H1 (cell line): Measurements from ENCODE around the gene HOXD10. TPM values are rescaled to one million over a fixed set of nuclear protein-coding genes. Genes with fewer than 3 reads are reported as not detected.
A peak's percentile ranks its signal among the peaks of the same experiment; 100 is the strongest.

Experiments used
- polyA plus RNA-seq, 7 experiments: library from polyadenylated mRNA; depleted of rRNA in 3 of 7; stranded (reverse) in 5 of 7; unstranded in 2 of 7; fragments of >200 nt in 5 of 7; fragments of 200-250 nt in 2 of 7; gene quantifications; 1 replicate in 5 of 7; 2 replicates in 1 of 7; 4 replicates in 1 of 7; pipeline versions ENCODE4 v1.2.1 to v1.2.3, GENCODE V29; 2011 to 2013; ENCODE audit warnings: missing spikeins in 2 of 7, mixed read lengths in 2 of 7
- total RNA-seq: library from RNA; stranded (reverse); fragmentation: NEBNext Ultra II Directional; extraction: Animal tissue kit (Norgen Biotek cat#: 25700); gene quantifications from 2 replicates; pipeline ENCODE4 v1.2.1, GENCODE V29; 2021
- TF ChIP-seq, protein P1 (sequence below): fragments of 300-600 bp; sonication (generic); IDR thresholded peaks from 2 replicates; pipeline ENCODE4 v1.7.1; 2012; ENCODE audit warnings: low read length, moderate library complexity, mild to moderate bottlenecking, inconsistent platforms; ENCODE audit not compliant: insufficient replicate concordance

HOXD10 gene
- total and polyA plus RNA-seq, 2 of the 8 experiments (the other 6 are each of a cell fraction or from before 2014, with no cell fraction given) = not detected

DNA sequence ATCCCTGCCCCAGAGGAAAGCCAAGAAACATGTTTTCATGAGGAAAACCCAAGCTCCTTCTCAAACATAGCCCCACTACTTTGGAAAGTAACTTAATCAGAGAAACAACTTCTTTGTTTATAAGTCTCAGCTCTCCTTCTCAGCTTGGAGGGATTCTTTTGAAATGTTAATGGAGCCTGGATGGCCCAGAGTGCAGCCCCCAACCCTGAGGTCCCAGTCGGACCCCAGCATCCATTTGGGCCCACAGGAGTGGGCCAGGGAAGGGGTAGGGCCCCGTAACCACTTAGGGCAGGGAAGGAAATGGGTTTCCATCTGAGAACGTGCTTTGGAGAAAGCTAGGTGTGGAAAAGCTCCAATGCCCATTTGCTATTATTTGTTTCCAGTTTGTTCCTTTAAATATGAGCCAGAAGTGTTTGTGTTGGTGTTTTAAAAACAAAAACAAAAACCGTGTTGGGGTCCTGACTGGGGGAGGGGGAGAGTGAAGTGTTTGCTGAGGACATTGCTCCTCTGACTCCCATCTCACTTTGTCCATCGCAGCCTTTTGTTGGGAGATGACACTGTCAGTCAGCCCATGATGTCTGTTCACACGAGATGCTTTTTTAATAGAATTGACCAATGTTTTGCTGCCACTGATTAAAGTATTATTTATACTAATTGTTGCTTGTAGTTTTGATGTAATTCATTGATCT is 38.9 kb downstream of the HOXD10 start (continued):
- TF ChIP-seq, protein P1, sequence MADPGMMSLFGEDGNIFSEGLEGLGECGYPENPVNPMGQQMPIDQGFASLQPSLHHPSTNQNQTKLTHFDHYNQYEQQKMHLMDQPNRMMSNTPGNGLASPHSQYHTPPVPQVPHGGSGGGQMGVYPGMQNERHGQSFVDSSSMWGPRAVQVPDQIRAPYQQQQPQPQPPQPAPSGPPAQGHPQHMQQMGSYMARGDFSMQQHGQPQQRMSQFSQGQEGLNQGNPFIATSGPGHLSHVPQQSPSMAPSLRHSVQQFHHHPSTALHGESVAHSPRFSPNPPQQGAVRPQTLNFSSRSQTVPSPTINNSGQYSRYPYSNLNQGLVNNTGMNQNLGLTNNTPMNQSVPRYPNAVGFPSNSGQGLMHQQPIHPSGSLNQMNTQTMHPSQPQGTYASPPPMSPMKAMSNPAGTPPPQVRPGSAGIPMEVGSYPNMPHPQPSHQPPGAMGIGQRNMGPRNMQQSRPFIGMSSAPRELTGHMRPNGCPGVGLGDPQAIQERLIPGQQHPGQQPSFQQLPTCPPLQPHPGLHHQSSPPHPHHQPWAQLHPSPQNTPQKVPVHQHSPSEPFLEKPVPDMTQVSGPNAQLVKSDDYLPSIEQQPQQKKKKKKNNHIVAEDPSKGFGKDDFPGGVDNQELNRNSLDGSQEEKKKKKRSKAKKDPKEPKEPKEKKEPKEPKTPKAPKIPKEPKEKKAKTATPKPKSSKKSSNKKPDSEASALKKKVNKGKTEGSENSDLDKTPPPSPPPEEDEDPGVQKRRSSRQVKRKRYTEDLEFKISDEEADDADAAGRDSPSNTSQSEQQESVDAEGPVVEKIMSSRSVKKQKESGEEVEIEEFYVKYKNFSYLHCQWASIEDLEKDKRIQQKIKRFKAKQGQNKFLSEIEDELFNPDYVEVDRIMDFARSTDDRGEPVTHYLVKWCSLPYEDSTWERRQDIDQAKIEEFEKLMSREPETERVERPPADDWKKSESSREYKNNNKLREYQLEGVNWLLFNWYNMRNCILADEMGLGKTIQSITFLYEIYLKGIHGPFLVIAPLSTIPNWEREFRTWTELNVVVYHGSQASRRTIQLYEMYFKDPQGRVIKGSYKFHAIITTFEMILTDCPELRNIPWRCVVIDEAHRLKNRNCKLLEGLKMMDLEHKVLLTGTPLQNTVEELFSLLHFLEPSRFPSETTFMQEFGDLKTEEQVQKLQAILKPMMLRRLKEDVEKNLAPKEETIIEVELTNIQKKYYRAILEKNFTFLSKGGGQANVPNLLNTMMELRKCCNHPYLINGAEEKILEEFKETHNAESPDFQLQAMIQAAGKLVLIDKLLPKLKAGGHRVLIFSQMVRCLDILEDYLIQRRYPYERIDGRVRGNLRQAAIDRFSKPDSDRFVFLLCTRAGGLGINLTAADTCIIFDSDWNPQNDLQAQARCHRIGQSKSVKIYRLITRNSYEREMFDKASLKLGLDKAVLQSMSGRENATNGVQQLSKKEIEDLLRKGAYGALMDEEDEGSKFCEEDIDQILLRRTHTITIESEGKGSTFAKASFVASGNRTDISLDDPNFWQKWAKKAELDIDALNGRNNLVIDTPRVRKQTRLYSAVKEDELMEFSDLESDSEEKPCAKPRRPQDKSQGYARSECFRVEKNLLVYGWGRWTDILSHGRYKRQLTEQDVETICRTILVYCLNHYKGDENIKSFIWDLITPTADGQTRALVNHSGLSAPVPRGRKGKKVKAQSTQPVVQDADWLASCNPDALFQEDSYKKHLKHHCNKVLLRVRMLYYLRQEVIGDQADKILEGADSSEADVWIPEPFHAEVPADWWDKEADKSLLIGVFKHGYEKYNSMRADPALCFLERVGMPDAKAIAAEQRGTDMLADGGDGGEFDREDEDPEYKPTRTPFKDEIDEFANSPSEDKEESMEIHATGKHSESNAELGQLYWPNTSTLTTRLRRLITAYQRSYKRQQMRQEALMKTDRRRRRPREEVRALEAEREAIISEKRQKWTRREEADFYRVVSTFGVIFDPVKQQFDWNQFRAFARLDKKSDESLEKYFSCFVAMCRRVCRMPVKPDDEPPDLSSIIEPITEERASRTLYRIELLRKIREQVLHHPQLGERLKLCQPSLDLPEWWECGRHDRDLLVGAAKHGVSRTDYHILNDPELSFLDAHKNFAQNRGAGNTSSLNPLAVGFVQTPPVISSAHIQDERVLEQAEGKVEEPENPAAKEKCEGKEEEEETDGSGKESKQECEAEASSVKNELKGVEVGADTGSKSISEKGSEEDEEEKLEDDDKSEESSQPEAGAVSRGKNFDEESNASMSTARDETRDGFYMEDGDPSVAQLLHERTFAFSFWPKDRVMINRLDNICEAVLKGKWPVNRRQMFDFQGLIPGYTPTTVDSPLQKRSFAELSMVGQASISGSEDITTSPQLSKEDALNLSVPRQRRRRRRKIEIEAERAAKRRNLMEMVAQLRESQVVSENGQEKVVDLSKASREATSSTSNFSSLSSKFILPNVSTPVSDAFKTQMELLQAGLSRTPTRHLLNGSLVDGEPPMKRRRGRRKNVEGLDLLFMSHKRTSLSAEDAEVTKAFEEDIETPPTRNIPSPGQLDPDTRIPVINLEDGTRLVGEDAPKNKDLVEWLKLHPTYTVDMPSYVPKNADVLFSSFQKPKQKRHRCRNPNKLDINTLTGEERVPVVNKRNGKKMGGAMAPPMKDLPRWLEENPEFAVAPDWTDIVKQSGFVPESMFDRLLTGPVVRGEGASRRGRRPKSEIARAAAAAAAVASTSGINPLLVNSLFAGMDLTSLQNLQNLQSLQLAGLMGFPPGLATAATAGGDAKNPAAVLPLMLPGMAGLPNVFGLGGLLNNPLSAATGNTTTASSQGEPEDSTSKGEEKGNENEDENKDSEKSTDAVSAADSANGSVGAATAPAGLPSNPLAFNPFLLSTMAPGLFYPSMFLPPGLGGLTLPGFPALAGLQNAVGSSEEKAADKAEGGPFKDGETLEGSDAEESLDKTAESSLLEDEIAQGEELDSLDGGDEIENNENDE = peak; percentile 38
